Stimulated activated CD8-positive, alpha-beta memory T cell treated with anti-CD3 and anti-CD28 coated beads, Interleukin-12 subunit alpha, Interleukin-12 subunit beta, amount 100 ng/mL, for 1 hour (primary cell): Measurements from ENCODE around the gene LYPLA2.
"Not testable (repeated sequence)": the region's sequence is repeated elsewhere in the genome, so short reads cannot be mapped to it uniquely, and the experiment has no call there.

ENCODE experiments used
- DNase-seq: peaks from one replicate; pipeline ENCODE4 v3.0.0-alpha.2; 2020; ENCODE audit warnings: low read depth

LYPLA2 gene

DNA sequence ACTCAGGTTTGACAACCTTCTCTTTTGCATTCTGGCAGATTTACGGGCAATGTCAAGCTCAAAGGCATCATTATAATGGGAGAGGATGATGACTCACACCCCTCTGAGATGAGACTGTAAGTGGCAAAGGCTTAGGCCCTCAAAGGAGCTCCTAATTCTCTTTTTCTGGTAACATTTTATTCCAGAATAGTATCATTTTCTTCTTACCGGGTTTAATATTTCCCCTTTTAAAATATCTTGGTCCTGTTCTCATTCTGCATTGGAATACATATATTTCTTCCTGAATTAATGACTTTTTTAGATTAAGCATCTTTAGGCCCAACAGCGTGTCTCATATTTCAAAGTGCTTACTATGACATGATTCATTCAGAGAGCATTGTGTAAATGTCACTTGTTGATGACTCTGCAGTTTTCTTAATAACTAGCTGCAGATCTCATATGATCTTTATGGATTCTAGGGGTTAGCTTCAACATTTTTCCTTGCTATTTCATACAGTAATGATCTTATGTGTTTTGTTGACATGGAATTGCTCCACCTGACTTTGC is 11.0 kb upstream of the LYPLA2 start:
- no peak for DNase-seq

DNA sequence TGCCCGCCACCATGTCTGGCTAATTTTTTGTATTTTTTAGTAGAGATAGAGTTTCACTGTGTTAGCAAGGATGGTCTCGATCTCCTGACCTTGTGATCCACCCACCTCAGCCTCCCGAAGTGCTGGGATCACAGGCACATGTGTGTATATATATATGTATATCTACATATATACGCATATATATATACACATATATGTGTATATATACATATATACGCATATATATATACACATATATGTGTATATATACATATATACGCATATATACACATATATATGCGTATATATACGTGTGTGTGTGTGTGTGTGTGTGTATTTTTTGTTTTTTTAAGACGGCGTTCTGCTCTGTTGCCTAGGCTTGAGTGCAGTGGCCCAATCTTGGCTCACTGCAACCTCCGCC is 7.8 kb upstream of the LYPLA2 start:
- not testable (repeated sequence) for DNase-seq

GRCh38 chr1:23784846-23785245 is 6.1 kb upstream of the LYPLA2 start:
- no peak for DNase-seq

GRCh38 chr1:23787701-23788100 is 3.2 kb upstream of the LYPLA2 start:
- DNase-seq = no peak

DNA sequence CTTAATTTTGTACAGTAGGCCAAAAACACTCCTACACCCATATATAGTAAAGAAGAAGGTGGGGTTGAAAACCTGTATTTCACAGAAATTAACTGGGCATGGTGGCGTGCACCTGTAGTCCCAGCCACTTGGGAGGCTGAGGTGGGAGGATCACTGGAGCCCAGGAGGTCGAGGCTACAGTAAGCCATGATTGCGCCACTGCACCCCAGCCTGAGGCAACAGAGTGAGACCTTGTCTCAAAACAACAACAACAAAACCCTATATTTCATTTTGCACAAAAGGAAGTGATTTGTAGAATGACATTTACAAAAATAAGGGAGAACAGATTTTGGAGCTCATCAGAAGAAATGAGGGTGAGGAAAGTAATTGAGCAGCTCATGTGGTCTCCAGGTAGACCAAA is 2.2 kb upstream of the LYPLA2 start:
- DNase-seq = no peak

- no peak for DNase-seq
Observed at GRCh38 chr1:23791516-23792047, 637 bp downstream of the LYPLA2 start.

DNA sequence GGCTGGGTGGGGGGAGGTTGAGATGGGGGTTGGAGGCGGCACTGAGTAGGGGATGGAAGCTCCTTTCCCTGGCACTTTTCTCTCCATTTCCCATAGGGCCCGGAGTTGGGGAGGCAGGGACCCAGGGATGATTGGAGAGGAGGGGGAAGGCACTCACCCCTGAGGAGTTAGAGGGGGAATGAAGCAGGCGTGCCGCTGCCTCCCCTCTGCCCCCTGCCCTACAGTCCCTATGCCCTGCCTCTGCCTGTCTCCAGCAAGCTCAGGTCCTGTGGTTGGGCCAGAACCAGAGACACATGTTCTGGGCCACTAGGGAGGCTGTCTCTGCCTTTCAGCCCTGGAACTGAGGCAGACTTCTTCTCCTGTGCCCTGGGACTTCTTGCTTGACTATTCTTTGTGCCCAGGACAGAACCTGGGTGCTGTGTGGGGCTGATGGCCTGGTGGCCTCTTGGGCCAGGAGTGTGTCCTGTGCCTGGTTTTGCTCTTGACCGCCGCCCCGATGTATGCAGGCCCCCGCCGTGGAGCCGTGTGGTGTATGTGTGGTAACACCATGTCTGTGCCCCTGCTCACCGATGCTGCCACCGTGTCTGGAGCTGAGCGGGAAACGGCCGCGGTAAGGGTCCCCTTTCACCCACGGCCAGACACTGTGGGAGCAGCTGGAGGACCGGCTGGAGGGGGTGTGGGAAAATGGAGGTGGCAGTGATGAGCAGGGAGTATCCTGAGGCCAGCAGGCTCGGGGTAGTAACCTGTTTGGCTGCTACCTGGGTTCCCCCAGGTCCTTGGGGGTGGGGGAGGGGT is 1.4 kb downstream of the LYPLA2 start:
- DNase-seq = no peak

DNA sequence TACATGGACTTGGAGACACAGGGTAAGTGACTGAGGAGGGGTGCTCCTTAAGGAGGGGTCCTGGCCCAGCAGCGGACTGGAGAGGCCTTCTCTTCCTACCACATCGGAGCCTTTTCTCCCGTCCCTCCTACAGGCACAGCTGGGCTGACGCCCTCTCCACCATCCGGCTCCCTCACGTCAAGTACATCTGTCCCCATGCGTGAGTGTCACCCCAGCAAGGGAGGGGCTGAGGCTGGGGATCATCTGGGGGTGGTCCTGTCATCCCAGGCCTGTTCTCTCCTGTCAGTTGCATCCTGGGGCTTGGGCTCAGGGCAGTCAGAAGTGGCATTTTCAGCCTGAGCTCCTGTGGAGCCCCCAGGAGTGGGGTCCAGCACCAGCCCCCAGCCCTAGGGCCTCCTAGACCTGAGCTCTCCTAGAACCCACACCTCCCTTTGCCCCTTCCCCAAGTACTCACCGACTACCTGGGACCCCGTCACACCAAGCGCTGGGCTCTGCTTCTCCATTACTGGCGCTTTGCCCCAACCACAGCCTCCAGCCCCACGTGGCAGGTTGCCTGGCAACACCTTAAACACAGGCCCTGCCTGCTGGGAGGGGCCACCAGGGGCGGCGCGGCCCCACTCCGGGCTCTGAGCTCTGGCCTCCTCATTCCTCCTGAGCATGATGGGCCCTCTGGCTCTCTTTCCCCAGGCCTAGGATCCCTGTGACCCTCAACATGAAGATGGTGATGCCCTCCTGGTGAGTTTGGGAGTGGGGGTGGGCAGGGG is 2.3 kb downstream of the LYPLA2 start:
- DNase-seq = no peak

- DNase-seq = no peak
Observed at GRCh38 chr1:23793861-23794731, 3.2 kb downstream of the LYPLA2 start.

DNA sequence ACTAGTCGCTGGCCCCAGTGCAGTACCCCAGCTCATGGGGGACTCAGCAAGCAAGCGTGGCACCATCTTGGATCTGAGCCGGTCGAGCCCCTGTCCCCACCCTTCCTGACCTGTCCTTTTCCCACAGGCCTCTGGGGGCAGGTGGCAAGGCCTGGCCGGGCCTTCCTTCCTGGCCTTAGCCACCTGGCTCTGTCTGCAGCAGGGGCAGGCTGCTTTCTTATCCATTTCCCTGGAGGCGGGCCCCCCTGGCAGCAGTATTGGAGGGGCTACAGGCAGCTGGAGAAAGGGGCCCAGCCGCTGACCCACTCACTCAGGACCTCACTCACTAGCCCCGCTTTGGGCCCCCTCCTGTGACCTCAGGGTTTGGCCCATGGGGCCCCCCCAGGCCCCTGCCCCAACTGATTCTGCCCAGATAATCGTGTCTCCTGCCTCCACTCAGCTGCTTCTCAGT is 3.8 kb downstream of the LYPLA2 start:
- DNase-seq = not testable (repeated sequence)

DNA sequence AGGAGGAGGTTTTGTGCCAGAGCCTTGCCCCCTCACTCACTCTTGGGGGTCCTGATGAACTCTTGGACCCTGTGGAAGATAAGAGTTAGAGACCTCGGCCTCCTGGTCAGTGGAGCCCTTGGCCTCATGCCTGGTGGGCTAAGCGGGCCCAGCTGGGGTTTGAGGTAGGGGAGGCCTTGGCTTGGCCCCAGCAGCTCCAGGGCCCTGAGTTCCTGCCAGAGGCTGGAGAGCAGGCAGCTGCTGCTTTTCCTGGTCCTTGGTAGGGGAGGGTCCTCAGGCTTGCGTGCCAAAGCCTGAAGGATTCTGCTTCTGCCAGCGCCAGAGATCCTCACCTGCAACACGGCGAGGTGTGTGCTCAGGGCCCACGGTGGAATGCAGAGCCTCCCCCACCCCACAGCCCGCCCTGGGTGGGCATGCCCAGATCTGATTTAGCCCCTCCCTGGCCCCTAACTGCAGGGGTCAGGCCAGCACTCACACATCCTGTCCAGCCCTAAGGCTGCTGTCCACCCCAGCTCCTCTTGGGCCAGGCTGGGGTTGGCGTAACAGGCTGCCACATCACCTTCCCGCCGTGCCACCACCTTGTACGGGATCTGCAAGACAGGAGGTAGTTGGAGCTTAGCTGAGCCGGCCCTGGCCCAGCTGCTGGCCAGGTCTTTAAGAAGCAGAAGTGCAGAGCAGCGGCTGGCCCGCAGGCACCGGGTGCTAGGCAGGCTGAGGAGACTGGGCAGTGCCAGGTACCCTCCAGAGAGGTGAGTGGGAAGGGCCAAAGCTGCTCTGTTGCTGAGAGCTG is 4.9 kb downstream of the LYPLA2 start:
- DNase-seq = no peak

DNA sequence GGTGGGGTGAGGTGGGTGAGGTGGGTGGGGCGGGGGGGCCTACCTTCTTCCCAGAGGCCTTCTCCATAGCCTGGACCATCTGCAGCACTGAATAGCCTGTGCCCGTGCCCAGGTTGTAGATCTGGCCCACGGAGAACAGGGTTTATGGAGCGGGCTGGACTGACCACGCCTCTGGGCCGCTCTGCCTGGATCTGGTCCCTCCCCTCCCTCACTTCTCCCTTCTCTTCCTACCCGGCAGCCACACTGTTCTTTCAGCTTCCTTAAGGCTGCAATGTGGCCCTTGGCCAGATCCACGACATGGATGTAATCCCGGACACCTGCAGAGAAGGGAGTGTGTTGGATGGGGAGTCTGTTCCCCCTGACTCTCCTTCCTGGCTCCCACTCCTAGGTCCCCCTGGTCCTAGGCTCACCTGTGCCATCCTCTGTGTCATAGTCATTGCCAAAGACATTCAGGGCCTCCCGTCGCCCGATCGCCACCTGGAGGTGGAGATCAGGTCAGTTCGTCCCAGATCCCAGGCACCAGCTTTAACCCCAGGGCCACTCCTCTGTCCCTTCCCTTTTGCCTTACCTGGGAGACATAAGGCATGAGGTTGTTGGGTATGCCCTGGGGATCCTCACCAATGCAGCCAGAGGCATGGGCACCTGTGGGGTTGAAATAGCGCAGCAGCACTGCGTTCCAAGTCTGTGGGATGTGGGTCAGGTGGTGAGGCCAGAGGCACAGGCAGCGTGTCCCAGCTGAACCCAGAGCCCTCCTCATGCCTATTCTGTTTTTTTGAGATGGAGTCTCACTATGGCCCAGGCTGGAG is 5.7 kb downstream of the LYPLA2 start:
- no peak for DNase-seq

GRCh38 chr1:23797478-23798448 is 6.8 kb downstream of the LYPLA2 start:
- DNase-seq = no peak

GRCh38 chr1:23798662-23799142 is 7.8 kb downstream of the LYPLA2 start:
- DNase-seq = no peak

DNA sequence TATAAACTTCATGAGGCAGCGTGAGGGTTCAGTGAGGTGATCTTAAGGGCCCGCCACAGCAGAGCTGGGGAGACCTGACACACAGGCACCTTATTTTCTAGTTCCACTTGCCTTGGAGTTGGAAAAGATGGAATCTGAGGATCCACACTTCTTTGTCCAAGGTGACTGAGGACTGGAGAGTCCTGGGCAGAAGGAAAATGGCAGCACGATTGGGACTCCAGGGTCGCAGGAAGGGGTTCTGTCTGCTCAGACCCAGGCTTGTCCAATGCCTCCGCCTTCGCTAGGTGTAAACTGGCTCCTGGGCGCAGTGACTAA is 8.3 kb downstream of the LYPLA2 start:
- DNase-seq = no peak

GRCh38 chr1:23799570-23800399 is 8.8 kb downstream of the LYPLA2 start:
- DNase-seq = no peak

- DNase-seq = peak; percentile 94
Observed at GRCh38 chr1:23800400-23801337, 9.7 kb downstream of the LYPLA2 start, which contains the start of gene GALE. TSS of gene GALE (minus strand) at chr1:23800754. CDS start at chr1:23799007, 1,747 bp downstream.
